ENCODE data around the gene ARFGEF3. TPM values are rescaled to one million over a fixed set of nuclear protein-coding genes. Genes with fewer than 3 reads are reported as not detected.

Gene ARFGEF3
- total RNA-seq, 2 donors from 2014 or later: 0.03 TPM; not detected in 1

DNA sequence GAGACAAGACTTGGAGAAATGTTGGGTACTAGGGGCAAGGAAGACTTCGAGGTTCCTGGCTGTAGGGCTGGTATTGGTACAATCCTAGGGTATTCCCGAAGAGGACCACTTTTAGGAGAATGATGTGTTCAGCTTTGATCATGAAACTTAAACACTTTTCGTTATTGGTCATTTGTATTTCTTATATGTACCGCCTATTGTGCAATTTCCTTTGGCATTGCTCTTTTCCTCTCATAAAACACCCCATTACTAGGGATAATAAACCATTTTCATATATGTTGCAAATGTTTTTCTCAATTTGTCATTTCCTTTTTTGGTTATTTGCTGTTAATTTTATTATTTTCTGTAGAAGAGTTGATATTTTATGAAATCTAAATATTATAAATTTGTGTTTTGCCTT is 18.9 kb upstream of the ARFGEF3 start:
- ATAC-seq (no peak), DNase-seq (no peak)
- peaks cover 63% of the 10 kb centered on the region for H3K27me3 Mint-ChIP-seq
- no peak overlapping the region for H3K27ac Mint-ChIP-seq
- H3K4me3 Mint-ChIP-seq: no peak overlapping the region
- no peaks in the 10 kb centered on the region for H3K9me3 ChIP-seq (ENCODE audit: control insufficient read depth, low read length, poor library complexity, severe bottlenecking)
- H3K4me1 Mint-ChIP-seq: no peaks in the 10 kb centered on the region
- peaks cover 5% of the 10 kb centered on the region for H3K36me3 Mint-ChIP-seq (ENCODE audit: low read depth)

DNA sequence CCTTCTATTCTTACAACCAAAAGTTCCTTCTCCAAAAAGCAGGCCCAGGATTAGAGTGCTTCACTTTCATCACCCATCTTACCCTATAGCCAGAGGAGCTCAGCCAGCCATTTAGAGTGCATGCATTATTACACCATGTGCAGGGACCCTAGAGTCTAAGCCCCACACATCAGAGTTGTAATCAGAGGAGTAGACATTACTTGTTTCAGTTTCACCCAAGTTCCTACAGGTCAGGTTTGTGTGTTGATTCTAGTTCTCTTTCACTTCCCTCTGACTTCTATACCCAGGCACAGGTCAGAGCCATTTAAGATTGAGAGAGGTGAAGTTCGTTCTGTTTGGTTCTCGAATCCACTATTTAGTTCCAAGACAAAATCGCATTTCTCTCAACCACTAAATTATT is 16.3 kb upstream of the ARFGEF3 start:
- no peak for DNase-seq
- no peaks in the 10 kb centered on the region for H3K9me3 ChIP-seq (ENCODE audit: control insufficient read depth, low read length, poor library complexity, severe bottlenecking)
- H3K4me3 Mint-ChIP-seq: no peak overlapping the region
- ATAC-seq: no peak
- H3K4me1 Mint-ChIP-seq: no peaks in the 10 kb centered on the region
- no peak overlapping the region for H3K27ac Mint-ChIP-seq
- H3K36me3 Mint-ChIP-seq (ENCODE audit: low read depth): peaks cover 2% of the 10 kb centered on the region
- peaks cover 57% of the 10 kb centered on the region for H3K27me3 Mint-ChIP-seq

- ATAC-seq: no peak
- H3K27me3 Mint-ChIP-seq: peaks cover 61% of the 10 kb centered on the region
- DNase-seq: no peak
- H3K36me3 Mint-ChIP-seq (ENCODE audit: low read depth): peaks cover 2% of the 10 kb centered on the region
- no peaks in the 10 kb centered on the region for H3K9me3 ChIP-seq (ENCODE audit: control insufficient read depth, low read length, poor library complexity, severe bottlenecking)
- no peak overlapping the region for H3K27ac Mint-ChIP-seq
- no peaks in the 10 kb centered on the region for H3K4me1 Mint-ChIP-seq
- H3K4me3 Mint-ChIP-seq: no peak overlapping the region
Measured at GRCh38 chr6:138146544-138146943, 15.2 kb upstream of the ARFGEF3 start.

GRCh38 chr6:138155443-138155842 is 6.3 kb upstream of the ARFGEF3 start:
- ATAC-seq (no peak), DNase-seq (no peak)
- no peak overlapping the region for H3K4me3 Mint-ChIP-seq
- H3K9me3 ChIP-seq (ENCODE audit: control insufficient read depth, low read length, poor library complexity, severe bottlenecking): no peaks in the 10 kb centered on the region
- H3K4me1 Mint-ChIP-seq: peaks cover under 1% of the 10 kb centered on the region
- H3K27me3 Mint-ChIP-seq: peaks cover 35% of the 10 kb centered on the region
- no peak overlapping the region for H3K27ac Mint-ChIP-seq
- H3K36me3 Mint-ChIP-seq (ENCODE audit: low read depth): no peaks in the 10 kb centered on the region

DNA sequence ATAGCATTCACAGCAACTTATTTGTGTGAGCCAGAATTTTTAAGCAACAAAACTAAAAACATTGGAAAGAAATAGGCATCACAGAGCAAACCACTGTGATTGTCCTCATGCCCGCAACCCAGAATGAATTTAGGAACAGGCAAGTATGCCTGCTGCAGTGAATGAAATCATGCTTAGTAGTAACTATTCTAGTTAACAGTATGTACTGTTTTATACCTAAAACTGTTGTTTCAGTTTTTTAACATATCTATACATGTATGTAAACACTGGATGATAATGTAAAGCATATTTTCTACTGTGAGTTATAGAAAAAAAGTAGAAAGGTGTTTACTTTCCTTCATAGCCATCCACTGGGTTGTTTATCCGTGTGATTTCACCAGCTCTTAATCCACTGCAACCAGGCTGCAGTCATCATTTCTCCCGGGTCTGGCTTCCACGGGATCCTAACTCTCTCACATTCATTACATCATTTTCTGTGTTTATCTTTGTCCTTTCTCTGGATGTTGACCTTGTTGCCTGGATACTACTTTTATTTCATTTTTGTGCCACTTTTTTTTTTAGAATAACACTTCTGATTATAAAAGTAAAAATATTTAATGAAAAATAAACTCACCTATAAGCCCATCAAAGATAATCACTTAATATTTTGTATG is 3.6 kb upstream of the ARFGEF3 start:
- peaks cover 7% of the 10 kb centered on the region for H3K36me3 Mint-ChIP-seq (ENCODE audit: low read depth)
- ATAC-seq: no peak
- H3K27ac Mint-ChIP-seq: no peak overlapping the region
- peaks cover 17% of the 10 kb centered on the region for H3K4me1 Mint-ChIP-seq
- DNase-seq: no peak
- peaks cover 41% of the 10 kb centered on the region for H3K27me3 Mint-ChIP-seq
- no peaks in the 10 kb centered on the region for H3K9me3 ChIP-seq (ENCODE audit: control insufficient read depth, low read length, poor library complexity, severe bottlenecking)
- H3K4me3 Mint-ChIP-seq: no peak overlapping the region

GRCh38 chr6:138159246-138159645 is 2.5 kb upstream of the ARFGEF3 start:
- peaks cover 7% of the 10 kb centered on the region for H3K36me3 Mint-ChIP-seq (ENCODE audit: low read depth)
- H3K4me3 Mint-ChIP-seq: no peak overlapping the region
- peaks cover 17% of the 10 kb centered on the region for H3K4me1 Mint-ChIP-seq
- H3K9me3 ChIP-seq (ENCODE audit: control insufficient read depth, low read length, poor library complexity, severe bottlenecking): no peaks in the 10 kb centered on the region
- ATAC-seq (no peak), DNase-seq (no peak)
- H3K27me3 Mint-ChIP-seq: peaks cover 52% of the 10 kb centered on the region
- H3K27ac Mint-ChIP-seq: no peak overlapping the region

DNA sequence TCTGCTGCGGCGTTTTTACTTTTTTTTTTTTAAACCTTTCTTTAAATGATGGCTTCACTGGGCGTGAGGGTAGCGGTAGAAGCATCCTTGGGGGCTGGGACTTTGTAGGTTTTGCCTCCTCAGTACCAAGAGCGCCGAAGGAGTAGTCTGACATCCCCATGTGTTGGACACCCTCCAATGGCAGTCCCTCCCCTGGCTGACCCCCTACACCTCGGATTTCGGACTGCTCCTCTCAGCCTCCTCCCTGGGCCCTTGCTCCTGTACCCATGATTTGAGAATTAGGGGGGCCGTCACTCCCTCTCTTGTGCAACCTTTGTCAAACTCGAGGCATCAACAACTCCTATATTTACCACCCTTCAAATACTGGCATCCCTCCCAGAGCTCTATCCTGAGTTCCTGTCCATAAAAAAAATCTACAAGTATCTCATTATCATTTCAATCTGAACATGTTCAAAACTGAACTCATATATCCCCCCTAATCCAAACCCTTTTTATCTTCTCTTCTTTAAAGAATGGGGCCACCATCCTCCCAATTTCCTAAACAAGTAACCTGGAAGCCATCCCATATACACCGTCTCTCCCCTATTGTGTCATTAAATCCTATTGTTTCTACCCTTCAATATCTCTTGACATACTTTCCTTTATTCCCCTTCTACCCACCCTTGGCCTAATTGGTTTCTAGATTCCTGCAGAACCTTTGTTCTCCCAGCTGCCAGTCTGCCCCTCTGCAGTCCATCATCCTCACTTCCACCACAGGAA is 1.2 kb upstream of the ARFGEF3 start:
- Mint-ChIP-seq H3K4me1 (peaks cover 17% of the 10 kb centered on the region), H3K27me3 (peaks cover 52% of the 10 kb centered on the region), H3K36me3 (ENCODE audit: low read depth) (peaks cover 7% of the 10 kb centered on the region), H3K4me3 (peak overlapping the region; percentile 78), H3K27ac (no peak overlapping the region)
- DNase-seq: no peak
- ATAC-seq: no peak
- no peaks in the 10 kb centered on the region for H3K9me3 ChIP-seq (ENCODE audit: control insufficient read depth, low read length, poor library complexity, severe bottlenecking)

- H3K4me1 Mint-ChIP-seq: peaks cover 17% of the 10 kb centered on the region
- no peaks in the 10 kb centered on the region for H3K9me3 ChIP-seq (ENCODE audit: control insufficient read depth, low read length, poor library complexity, severe bottlenecking)
- DNase-seq (no peak), ATAC-seq (peak; percentile 28)
- H3K27ac Mint-ChIP-seq: no peak overlapping the region
- H3K36me3 Mint-ChIP-seq (ENCODE audit: low read depth): peaks cover 7% of the 10 kb centered on the region
- H3K27me3 Mint-ChIP-seq: peaks cover 50% of the 10 kb centered on the region
- H3K4me3 Mint-ChIP-seq: peak overlapping the region; percentile 78
Measured at GRCh38 chr6:138161088-138161337, 726 bp upstream of the ARFGEF3 start.

DNA sequence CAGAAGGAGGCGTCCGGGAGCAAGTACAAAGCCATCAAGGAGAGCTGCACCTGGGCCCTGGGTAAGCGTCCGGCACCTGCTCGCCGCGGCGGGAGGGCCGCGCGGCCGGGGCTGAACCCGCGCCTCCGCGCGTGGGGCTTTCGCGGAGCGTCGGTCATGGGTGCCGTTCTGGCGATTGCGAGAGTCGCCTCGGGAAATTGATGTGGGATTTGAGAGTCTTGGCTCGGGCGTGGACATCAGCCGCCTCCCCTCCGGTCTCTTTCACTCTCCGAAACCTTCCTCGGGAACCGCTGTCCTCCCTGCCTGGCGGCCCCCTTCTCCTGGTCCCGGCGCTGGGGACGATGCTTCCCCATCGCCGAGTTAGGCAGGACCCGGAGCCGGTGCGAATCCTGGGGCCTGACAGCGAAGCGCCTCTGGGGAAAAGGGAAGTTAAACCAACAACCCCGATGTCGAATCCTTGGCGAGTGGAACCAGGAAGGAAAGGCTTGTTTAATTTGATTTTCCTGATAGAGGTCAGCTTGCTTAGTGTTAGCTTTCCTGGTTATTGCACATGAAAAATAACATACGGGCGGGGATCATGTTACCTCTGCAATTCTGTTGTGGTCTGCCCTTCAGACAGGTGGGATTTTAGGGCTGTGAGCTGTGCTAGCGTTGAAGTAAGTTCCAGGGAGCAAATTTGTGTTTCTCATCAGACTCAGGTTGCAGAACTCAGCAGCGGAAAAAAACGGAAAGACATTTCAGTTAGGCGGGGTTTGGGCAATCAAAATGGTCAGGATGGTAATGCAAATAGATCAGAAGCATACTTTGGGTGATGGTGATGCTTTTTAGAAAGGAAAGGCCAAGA is 594 bp downstream of the ARFGEF3 start:
- Mint-ChIP-seq H3K27ac (no peak overlapping the region), H3K4me3 (peak overlapping the region; percentile 82), H3K36me3 (ENCODE audit: low read depth) (peaks cover 7% of the 10 kb centered on the region), H3K27me3 (peaks cover 53% of the 10 kb centered on the region), H3K4me1 (peaks cover 17% of the 10 kb centered on the region)
- ATAC-seq (peak; percentile 29), DNase-seq (no peak)
- H3K9me3 ChIP-seq (ENCODE audit: control insufficient read depth, low read length, poor library complexity, severe bottlenecking): no peaks in the 10 kb centered on the region

- DNase-seq: no peak
Measured at GRCh38 chr6:138162955-138163575, 1.3 kb downstream of the ARFGEF3 start.

DNA sequence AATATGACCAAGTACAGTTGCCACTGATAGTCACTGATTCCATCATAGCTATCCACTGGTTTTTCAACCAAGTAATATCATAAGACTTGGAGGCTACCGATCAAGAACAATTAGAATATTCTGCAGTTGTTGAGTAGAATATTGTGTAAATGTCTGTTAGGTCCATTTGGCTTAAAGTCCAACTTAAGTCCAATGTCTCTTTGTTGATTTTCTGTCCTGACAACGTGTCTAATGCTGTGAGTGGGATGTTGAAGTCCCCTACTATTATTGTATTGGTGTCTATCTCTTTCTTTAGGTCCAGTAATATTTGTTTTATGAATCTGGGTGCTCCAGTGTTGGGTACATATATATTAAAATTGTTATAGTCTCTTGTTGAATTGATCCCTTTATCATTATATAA is 13.9 kb downstream of the ARFGEF3 start:
- Mint-ChIP-seq H3K36me3 (ENCODE audit: low read depth) (no peaks in the 10 kb centered on the region), H3K27me3 (peaks cover 7% of the 10 kb centered on the region), H3K4me3 (no peak overlapping the region), H3K27ac (no peak overlapping the region), H3K4me1 (no peaks in the 10 kb centered on the region)
- DNase-seq: no peak
- ATAC-seq: no peak
- H3K9me3 ChIP-seq (ENCODE audit: control insufficient read depth, low read length, poor library complexity, severe bottlenecking): no peaks in the 10 kb centered on the region

More at GRCh38 chr6:138162955-138163575, 1.3 kb downstream of the ARFGEF3 start:
- no peaks in the 10 kb centered on the region for H3K9me3 ChIP-seq (ENCODE audit: control insufficient read depth, low read length, poor library complexity, severe bottlenecking)
- H3K27me3 Mint-ChIP-seq: peaks cover 58% of the 10 kb centered on the region
- peak overlapping the region; percentile 82 for H3K4me3 Mint-ChIP-seq
- ATAC-seq: no peak
- H3K36me3 Mint-ChIP-seq (ENCODE audit: low read depth): peaks cover 7% of the 10 kb centered on the region
- H3K27ac Mint-ChIP-seq: no peak overlapping the region
- peaks cover 17% of the 10 kb centered on the region for H3K4me1 Mint-ChIP-seq

DNA sequence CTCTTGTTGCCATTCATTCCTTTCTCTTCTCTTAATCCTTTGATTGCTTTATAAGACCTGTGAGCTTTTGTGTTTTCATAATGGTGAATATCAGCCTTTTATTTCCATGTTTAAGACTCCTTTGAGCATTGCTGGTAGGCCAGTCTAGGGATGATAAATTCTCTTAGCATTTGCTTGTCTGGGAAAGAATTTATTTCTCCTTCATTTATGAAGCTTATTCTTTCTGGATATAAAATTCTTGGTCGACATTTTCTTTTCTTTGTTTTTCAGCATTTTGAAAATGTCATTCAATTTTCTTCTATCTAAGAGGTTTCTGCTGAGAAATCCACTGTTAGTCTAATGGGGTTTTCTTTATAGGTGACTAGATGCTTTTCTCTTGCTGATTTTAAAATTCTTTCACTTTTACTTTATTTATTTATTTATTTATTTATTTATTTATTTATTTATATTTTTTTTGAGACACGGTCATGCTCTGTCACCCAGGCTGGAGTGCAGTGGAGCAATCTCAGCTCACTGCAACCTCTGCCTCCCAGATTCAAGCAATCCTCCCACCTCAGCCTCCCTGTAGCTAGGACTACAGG is 15.0 kb downstream of the ARFGEF3 start:
- H3K4me1 Mint-ChIP-seq: no peaks in the 10 kb centered on the region
- H3K27me3 Mint-ChIP-seq: peaks cover 7% of the 10 kb centered on the region
- no peak overlapping the region for H3K4me3 Mint-ChIP-seq
- ATAC-seq (no peak), DNase-seq (no peak)
- no peak overlapping the region for H3K27ac Mint-ChIP-seq
- H3K36me3 Mint-ChIP-seq (ENCODE audit: low read depth): no peaks in the 10 kb centered on the region
- no peaks in the 10 kb centered on the region for H3K9me3 ChIP-seq (ENCODE audit: control insufficient read depth, low read length, poor library complexity, severe bottlenecking)
